ENCODE measurements around the gene KRTAP3-3.

- TF ChIP-seq CTCF (IDR thresholded peaks at IDR 0.05; ENCODE audit: borderline replicate concordance, extremely low read depth, low read length, poor library complexity, severe bottlenecking), result no peak
- TF ChIP-seq EZH2 (IDR thresholded peaks at IDR 0.05; ENCODE audit: borderline replicate concordance, low read depth, low read length, severe bottlenecking), result no peak
Observed at GRCh38 chr17:41009301-41009760, 15.4 kb upstream of the KRTAP3-3 start.
